Stomach (tissue), 4 donors: ENCODE data around the gene ARID5A.

Source experiments
- EP300 ChIP-seq: sonication (generic); formaldehyde crosslinking; IDR thresholded peaks from one replicate; pipeline ENCODE4 v1.6.1; 2017; ENCODE audit warnings: antibody characterized with exemption
- POLR2A ChIP-seq, 4 donors: fragments of 450-650 bp; IDR thresholded peaks; one replicate each; pipeline ENCODE4 v1.6.1; 2016; ENCODE audit warnings: antibody characterized with exemption in 4 of 4, control low read depth in 2 of 4, mild to moderate bottlenecking in 1 of 4, moderate library complexity in 1 of 4
- TF ChIP-seq, protein P1 (sequence below), 7 experiments: fragments of 450-650 bp in 4 of 7; fragments of 200-600 bp in 3 of 7; sonication (generic) in 3 of 7; IDR thresholded peaks; one replicate each; pipeline ENCODE4 v1.5.1; 2016 to 2019; ENCODE audit warnings: antibody characterized with exemption in 7 of 7, control low read depth in 2 of 7, mild to moderate bottlenecking in 1 of 7

DNA sequence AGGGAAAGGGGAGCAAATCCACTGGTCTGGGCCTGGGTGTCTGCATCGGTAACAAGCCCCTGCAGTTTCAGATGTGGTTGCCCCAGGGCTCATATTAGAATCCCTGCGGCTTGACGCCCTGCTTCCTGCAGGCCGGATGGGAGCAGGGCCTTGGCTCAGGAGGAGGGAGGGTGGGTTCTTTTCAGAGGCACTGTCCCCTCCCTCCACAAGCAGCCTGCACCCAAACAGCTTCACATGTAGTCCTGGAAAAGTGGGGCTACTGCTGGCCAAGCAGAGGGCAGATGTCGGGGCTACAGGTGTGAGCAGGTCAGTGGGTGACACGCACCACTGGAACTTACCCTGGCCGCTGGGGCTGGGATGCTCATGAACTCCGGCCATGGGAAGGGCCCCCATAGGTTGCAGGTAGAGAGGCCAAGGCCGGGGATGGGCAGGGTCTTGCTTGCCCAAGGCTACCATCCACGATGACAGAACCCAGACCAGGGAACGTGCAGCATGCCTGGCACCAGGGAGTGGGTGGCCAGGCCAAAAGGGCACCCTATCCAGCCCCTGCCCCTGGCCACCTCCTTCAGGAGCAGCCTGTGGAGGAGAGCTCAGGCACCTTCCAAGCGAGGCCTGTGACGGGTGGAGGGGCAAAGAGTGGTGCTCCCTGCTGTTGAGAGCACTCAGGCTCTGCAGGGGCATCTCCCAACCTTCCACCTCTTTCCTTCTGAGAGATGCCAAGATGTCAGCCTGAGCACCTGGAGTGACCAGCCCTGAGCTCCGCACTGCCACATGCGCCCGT lies 16.8 kb downstream of the ARID5A start:
- TF ChIP-seq, protein P1, sequence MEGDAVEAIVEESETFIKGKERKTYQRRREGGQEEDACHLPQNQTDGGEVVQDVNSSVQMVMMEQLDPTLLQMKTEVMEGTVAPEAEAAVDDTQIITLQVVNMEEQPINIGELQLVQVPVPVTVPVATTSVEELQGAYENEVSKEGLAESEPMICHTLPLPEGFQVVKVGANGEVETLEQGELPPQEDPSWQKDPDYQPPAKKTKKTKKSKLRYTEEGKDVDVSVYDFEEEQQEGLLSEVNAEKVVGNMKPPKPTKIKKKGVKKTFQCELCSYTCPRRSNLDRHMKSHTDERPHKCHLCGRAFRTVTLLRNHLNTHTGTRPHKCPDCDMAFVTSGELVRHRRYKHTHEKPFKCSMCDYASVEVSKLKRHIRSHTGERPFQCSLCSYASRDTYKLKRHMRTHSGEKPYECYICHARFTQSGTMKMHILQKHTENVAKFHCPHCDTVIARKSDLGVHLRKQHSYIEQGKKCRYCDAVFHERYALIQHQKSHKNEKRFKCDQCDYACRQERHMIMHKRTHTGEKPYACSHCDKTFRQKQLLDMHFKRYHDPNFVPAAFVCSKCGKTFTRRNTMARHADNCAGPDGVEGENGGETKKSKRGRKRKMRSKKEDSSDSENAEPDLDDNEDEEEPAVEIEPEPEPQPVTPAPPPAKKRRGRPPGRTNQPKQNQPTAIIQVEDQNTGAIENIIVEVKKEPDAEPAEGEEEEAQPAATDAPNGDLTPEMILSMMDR (IDR thresholded peaks at IDR 0.05): no peak
- TF ChIP-seq POLR2A (IDR thresholded peaks at IDR 0.05) (no peak), EP300 (no peak)
